ENCODE data around the gene TLX2. TPM values are rescaled to one million over a fixed set of nuclear protein-coding genes. Genes with fewer than 3 reads are reported as not detected.

The TLX2 gene
- total RNA-seq, 1 donor: not detected

DNA sequence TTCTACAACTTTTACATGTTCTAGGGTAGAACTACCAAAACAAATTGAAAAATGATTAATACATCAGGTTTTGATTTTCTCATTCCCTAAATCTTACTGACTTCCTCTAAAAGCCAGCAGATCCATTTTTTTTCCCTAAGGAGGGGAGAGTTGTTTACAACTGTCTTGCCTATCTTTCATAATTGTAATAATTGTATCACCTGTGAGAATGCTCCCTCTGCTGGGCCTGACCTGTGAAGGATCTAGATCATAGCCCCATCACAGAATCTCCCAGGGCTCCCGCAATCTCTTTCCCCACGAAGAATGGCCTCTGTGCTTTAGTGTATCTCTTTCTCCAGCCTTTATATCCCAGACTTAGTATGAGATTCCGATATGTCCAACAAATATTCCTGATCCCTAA lies 30.4 kb downstream of the TLX2 start:
- TF ChIP-seq, protein P1, sequence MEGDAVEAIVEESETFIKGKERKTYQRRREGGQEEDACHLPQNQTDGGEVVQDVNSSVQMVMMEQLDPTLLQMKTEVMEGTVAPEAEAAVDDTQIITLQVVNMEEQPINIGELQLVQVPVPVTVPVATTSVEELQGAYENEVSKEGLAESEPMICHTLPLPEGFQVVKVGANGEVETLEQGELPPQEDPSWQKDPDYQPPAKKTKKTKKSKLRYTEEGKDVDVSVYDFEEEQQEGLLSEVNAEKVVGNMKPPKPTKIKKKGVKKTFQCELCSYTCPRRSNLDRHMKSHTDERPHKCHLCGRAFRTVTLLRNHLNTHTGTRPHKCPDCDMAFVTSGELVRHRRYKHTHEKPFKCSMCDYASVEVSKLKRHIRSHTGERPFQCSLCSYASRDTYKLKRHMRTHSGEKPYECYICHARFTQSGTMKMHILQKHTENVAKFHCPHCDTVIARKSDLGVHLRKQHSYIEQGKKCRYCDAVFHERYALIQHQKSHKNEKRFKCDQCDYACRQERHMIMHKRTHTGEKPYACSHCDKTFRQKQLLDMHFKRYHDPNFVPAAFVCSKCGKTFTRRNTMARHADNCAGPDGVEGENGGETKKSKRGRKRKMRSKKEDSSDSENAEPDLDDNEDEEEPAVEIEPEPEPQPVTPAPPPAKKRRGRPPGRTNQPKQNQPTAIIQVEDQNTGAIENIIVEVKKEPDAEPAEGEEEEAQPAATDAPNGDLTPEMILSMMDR (IDR thresholded peaks at IDR 0.05; ENCODE audit: insufficient read depth, low read depth, low read length): peak; percentile 5
- H3K4me3 ChIP-seq (ENCODE audit: low read depth, low read length): no peak overlapping the region
- DNase-seq (ENCODE audit: low read depth): no peak

DNA sequence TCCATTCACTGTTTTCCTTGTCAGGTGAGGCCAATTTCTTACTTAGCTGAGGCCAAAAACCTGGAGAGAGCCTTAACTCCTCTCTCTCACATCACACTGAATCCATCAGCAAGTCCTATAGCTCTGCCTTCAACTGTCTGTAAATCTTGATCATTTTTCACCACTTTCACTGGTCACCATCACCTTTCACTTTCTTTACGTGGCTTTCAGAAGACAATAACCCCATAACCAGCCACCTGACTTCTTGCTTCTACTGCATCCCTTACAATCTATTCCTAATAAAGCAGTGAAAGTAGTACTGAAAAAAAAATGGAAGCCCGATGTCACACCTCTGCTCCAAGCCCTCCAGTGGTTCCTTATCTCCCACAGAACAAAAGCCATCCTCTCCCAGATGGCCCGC lies 31.8 kb downstream of the TLX2 start:
- H3K4me3 ChIP-seq (ENCODE audit: low read depth, low read length): no peak overlapping the region
- TF ChIP-seq, protein P1 (IDR thresholded peaks at IDR 0.05; ENCODE audit: insufficient read depth, low read depth, low read length): no peak
- DNase-seq (ENCODE audit: low read depth): no peak

DNA sequence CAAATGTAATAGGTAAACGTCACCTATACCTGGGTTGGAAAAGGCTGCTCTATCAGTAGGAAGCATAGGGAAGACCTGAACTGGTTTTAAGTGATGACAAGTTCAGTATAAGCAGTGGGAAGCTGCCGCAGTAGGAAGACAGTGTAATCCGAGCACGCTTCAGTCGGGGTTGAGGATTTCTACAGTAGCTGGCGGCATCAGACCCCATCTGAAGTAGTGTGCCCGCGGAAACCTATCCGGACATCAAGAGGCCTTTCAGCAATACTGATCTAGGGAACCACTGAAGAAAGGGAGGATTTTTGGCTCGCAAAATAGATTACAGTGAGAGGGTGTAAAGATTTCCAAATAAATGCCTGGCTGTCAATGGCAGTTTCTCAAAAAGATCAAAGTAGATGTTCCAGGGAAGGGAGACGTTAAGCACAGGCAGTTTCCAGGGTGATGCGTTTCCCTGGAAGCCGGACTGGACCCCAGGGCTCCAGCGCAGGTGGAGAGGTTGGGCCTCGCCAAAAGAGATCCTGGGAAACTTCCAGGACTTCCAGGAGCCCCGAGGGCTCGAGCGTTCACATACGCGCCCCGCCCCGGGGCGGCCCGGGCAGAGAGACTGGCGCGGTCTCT lies 34.1 kb downstream of the TLX2 start:
- peak overlapping the region; percentile 64 for H3K4me3 ChIP-seq (ENCODE audit: low read depth, low read length)
- TF ChIP-seq, protein P1 (IDR thresholded peaks at IDR 0.05; ENCODE audit: insufficient read depth, low read depth, low read length): no peak
- DNase-seq (ENCODE audit: low read depth): no peak

DNA sequence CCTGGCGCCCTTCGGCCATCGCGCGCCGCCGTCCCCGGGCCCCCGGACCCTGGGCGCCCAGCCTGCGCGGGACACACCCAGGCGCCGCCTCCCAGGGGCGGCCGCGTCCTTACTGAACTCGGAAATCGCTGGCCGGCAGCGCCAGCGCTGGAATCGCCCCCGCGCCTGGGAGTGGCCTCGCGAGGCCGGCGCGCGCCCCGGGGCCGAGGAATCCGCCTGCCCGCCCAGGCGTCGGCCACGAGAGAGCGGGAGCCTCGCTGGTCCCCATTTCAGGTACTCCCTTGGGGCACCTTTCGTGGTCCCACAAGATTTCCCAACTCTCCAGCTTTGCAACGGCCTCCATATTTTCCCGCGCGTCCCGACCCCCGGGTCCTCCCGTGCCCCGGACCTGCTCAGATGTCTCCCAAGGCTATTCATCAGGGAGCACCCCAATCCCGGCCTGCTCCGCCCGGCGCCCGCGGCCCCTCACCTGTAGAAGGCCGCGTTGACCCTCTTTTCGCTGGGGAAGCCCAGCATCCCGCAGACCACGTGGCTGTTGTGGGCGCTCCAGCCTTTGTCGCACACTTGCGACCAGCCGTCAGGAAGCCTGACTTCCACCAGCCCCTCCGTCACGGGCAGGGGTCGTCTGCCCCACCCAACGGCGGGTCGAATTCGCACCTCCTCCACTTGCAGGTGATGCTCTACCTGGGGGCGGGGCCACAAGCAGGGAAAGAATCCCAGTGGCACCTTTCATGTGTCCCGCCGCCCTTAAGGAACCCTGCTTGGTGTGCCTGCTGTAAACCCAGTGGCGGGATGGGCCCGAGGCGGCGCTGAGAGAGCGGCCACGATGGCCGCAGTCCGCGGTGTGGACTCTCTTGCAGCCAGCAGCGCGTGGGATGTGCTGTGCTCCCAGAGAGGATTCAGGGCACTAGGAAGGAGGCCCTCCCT lies 34.9 kb downstream of the TLX2 start:
- DNase-seq (ENCODE audit: low read depth): peak; percentile 48

DNA sequence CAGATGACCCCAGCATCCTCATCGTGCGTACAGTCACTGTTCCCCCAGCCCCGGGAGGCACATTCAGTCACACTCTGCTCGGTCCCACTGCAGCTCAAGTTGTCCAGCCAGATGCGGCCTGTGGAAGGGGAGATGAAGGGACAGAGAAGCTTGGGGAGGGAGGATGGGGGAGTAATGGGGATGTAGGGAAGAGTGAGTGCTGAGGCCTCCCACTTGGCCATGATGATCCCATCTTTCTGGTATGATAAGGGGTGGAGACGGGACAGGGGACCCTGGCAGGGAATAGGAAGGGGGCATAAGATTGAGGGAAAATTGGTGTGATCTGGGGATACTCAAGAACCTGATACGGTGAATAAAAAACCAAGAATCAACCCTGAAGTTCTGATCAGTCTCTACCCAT lies 36.0 kb downstream of the TLX2 start:
- H3K4me3 ChIP-seq (ENCODE audit: low read depth, low read length): no peak overlapping the region
- TF ChIP-seq, protein P1 (IDR thresholded peaks at IDR 0.05; ENCODE audit: insufficient read depth, low read depth, low read length): no peak
- no peak for DNase-seq (ENCODE audit: low read depth)

More for the DNA sequence above, 34.9 kb downstream of the TLX2 start:
- TF ChIP-seq, protein P1 (IDR thresholded peaks at IDR 0.05; ENCODE audit: insufficient read depth, low read depth, low read length): no peak
- peak overlapping the region; percentile 64 for H3K4me3 ChIP-seq (ENCODE audit: low read depth, low read length)

DNA sequence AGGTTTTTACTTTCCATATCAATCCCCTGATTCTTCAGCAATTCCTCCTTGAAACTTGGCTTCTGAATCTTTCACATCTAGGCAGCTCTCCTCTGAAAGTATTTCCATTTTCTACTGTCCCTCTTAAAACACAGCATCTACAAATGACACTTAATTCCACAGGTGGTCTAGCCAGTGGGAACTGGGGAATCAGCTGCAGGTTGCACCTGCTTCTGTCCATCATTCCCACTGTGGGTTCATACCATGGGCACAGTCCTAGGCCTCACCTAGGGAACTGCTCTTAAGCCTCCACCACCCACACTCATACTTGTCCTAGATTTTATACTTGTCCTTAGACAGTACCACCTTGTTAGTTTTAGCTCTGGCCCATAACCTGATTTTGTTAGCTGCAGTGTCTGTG lies 37.3 kb downstream of the TLX2 start:
- TF ChIP-seq, protein P1 (IDR thresholded peaks at IDR 0.05; ENCODE audit: insufficient read depth, low read depth, low read length): no peak
- no peak for DNase-seq (ENCODE audit: low read depth)

More for the DNA sequence above, 37.3 kb downstream of the TLX2 start:
- H3K4me3 ChIP-seq (ENCODE audit: low read depth, low read length): no peak overlapping the region

Measured in fibroblast of villous mesenchyme (primary cell).